Right hindlimb (tissue), 1 donor: Measurements from ENCODE around the gene AFF3.
"Not testable (repeated sequence)": the region's sequence is repeated elsewhere in the genome, so short reads cannot be mapped to it uniquely, and the experiment has no call there.

Source experiments
- DNase-seq: peaks from one replicate; pipeline ENCODE4 v3.0.0-alpha.2; 2018

AFF3 gene

DNA sequence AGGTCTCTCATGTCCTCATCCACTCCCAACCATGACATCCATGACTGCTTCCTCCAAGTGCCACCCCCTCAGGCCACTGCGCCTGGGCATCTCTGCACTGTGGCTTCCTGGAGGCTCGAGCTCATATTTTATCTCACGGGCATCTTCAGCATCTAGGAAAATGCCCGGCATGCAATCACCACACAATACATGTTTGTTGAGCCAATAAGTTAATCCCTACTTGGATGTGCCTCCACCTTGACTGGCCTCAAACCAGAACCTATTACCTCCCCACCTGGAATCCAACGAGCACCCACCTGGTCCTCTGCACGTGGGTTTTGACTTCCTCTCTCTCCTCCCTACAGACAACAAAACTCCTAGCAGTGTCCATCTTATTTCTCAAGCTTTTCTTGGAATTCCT lies 453.7 kb downstream of the AFF3 start:
- no peak for DNase-seq

DNA sequence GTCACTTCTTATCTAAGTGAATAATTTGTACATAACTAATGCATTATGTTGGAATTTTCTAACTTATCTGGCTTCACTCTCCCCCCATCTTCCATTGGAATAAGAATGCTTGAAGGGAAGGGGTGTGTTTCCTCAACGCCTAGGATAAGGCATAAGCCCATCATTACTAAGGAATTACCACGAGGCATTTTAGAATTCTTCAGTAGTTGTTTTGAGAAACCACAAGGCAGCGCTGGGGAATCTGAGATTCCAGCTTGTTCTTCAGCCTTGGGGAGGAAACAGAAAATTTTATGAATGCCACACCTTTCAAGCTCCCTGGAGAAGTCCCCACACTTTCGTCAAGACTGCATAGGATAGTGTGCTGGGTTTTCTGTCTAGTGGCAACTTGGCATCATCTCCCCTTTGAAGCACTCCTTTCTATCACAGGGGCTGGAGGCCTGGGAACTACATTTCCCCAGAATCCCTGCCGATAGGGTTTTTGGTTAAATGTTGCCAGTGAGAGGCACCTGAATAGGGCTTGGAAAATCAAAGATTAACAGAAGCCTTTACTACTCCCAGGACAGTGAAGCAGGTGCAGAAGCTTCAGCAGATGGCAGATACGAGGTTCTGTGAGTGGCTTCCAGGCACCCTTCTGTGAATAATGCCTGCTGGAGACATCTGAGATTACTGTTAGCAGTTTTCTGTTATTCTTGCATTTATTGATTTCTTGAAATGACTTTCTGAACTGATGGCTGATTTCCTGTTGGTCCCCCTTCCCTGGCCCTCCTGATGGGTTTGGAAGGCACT lies 459.9 kb downstream of the AFF3 start:
- no peak for DNase-seq

DNA sequence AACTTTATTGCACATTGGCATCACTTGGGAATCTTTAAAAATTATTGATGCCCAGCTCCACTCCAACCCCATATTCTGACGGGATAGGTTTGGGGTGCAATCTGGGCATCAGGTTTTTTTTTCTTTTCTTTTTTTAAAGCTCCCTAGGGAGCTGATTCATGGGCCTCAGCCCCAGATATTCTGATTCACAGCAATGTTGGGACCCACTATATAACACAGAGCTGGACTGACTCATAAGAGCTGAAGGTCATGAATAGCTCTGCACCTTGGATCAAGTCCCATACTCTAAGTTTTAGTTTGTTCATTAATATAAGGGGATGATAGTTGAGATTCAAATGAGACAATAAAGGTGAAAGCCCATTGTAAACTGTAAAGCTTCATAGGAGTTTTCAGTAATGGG lies 461.4 kb downstream of the AFF3 start:
- no peak for DNase-seq

DNA sequence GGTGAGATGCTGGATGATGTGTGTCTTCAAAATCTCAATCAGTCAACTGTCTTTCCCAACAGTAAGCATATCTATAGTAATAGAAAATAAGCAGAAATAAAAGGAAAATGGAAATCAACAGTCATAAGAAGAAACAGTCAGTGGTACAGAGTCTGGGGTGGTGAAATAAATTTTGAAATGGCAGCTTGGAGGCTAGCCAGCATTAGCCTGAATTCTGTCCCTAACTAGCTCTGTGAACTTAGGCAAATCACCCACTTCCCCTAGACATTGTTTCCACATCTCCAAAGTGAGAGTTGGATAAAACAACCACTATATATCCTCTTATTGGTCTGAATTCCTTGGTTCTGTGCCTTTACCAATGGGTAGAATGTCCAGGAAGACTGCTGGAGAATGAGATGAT lies 462.9 kb downstream of the AFF3 start:
- DNase-seq: no peak

DNA sequence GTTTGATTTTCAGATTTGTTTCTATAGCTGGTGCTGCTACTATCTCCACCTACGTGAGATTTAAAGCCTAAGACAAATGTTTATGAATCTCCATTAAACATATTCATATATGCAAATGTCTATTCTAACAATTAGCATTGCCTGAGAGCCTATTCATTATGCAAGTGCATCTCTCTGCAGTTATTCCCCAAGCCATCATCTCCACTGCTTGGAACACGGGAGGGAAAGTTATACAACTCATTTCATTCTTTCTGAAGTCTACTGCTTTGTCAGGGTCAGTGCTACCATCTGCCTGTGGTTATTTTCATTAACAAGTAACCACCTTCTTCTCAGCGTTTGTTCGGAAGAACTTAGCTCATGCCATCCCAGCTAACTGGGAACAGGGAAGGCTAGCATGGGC lies 463.8 kb downstream of the AFF3 start:
- no peak for DNase-seq

DNA sequence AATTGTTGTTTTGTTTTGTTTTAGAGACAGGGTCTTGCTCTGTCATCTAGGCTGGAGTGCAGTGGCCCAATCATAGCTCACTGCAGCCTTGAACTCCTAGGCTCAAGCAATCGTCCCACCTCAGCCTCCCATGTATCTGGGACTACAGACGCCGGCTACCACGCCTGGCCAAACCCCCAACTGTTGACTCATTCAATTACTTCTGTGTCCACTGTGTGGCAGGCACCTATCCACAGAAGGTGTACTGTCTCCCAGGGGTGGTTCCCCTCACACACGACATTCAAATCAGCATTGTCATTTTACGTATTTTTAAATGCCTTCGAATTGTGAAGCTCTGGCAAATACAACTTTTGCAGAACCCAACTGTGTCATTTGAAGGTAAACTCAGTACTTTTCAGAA lies 464.6 kb downstream of the AFF3 start:
- DNase-seq: no peak

DNA sequence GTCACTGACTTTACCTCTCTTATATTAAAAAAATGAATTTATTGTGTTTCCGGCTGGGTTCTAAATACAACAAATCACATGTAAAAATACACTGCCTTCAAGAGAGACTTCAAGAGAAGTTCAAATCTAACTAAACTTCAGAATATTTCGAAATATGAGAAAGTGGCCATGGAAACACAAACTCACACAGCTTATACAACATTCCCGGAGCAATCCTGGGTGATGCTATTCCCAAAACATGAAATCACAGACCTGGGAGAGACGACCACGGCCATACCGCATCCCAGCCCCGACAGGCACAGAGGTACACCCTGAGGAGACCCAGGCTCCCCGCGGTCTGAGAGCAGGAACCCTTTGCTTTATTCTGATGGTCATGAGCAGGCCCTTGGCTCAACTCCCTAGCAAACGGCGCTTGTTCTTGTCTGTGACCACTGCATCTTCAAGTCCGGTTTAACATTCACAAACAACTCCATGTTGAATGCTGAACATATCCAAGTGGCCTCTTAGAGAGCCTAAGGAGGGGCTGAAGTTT lies 467.2 kb downstream of the AFF3 start:
- no peak for DNase-seq

DNA sequence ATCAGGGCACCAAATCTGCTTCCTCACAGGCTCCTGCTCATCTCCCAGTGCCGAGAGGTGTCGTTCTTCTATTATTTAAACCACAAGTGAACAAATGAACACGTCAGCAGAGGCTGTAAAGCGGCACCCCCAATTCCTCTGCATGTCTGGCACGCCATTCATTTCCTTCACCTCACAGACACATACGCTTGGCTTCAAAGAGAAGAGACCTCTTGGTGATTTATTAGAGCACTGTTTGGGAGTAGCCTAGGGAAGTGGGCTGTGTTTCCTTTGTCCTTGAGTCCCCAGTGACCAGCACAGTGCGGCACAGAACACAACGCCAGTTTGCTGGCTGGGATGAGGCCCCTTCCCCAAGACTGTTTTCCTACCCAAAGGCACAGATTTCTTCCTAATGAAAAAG lies 468.3 kb downstream of the AFF3 start:
- no peak for DNase-seq

DNA sequence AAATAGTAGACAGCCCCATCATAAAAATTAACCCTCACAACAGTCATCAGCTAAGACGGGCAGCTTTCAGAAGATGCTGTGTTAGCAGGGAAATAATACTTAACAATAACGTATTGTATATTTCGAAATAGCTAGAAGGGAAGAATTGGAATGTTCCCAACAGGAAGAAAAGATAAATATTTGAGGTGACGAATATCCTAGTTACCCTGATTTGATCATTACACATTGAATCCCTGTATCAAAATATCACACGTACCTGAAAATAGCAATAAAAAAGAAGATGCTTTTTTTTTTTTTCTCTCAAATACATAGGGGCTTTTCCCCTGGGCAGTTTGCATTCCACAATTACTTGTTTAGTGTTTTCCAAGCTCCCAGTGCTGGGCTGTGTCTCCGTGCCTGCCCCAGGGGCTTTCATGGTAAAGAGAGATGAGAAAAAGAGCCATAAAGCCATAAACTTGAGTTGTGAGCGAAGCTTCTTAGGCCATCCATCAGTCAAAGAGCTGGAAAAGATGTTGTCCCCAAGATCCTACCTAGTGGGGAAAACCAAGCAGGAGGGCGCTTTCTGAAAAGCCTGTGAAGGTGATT lies 469.5 kb downstream of the AFF3 start:
- no peak for DNase-seq

DNA sequence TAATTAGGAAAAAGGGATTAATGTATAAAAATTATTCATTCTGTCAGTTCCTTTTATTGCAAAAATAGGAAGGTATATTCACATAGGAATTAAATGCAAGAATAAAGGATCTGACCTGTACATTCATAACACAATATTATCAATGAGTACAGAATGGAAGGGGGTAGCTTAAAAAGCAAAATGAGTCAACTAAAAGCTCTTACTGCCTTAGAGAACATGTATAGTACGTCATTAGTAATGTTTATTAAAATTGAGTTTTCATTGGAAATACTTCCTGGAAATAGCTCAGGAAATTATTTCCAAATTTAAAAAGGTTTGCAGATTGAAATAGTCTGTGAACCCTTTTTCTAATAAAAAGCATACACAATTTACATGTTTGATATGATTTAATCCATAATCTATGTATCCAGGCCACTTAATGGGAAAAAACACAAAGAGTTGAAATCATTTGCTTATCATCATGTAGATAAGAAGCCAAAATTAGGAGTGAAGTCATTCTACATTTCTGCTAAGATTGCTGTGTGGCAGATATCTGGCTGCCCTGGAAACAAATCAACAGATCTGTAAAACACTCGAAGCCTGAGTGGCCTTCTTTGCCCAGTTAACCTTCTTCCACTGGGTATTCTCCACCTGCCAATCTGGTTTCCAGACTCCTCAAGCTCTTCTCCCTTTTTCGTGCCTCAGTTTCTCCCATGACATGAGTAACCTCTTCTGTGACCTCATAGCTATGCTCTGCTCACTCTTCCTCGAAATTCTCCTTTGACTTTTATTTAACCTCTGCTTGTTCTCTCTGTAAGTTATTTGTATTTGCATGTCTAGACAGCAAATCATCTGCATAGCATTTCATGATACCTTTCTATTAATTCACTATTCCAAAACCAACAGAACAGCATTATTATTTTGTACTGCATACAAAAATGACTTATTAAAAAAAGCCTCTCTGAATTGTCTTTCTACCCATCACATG lies 471.3 kb downstream of the AFF3 start:
- no peak for DNase-seq

DNA sequence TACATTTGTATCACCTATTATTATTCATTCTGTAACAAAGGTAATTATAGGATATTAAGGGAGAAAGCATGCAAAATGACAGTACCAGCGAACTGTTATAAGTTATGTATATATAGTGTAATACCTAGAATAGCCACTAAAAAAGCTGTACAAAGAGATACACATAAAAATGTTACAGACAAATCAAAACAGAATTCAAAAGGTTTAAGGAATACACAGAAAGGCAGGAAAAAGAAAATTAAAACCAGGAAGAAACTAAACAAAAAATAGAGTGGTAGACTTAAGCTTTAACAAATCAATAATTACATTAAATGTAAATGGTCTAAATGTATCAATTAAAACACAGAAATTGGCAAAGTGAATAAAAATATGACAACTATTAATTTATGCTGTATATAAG lies 476.1 kb downstream of the AFF3 start:
- no peak for DNase-seq

DNA sequence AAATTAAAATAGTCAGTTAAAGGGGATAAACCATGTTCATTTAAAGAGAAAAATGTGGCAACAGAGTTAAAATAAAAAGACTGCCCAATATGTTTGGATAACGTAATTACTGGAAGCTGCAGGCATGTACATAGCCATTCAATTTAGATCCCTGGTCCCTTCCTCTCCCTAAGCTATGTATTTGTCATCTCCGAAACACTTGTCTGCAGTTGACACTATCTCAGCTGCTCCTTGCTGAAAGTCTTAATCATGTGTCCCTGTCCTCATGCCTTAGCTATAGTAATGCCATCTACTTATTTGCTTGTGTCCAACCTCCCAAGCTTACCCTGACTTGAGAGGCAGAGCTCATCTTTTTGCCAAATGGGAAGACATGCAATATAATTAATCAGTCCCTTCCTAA lies 478.7 kb downstream of the AFF3 start:
- no peak for DNase-seq

DNA sequence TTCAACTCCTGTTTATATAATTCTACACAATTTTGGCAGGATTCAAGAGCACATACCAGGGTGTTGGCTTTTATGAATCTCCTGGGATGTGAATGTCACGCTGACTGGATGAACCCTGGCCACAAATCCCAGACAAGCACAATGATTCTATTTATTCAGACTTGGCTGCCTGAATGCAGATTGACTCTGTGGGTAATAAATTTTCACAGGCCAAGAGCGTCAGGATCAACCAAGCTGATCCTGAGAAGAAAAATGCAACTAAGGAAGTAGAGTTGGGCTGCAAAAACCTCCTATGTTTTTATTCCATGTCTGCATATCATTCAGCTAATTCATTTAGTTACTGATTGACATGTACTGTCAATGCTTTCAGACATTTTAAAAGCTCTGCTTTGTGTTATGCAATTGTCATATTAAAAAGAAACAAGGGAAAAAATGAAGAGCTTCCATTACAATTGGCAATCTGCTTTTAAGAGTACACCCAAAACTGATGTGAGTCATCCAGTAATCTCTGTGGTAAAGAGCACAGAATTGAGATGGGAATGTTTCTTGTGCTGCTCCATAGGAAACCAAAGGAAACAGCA lies 479.5 kb downstream of the AFF3 start:
- peak; percentile 90 for DNase-seq

DNA sequence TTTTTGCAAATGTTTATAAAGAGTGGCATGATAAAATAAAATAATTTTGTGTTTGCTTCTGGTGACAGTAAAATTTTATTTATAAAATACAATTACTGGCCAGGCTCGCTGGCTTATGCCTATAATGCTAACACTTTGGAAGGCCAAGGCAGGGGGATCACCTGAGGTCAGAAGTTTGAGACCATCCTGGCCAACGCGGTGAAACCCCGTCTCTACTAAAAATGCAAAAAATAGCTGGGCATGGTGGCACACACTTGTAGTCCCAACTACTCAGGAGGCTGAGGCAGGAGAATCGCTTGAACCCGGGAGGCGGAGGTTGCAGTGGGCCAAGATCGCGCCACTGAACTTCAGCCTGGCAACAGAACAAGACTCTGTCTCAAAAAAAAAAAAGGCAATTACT lies 480.6 kb downstream of the AFF3 start:
- not testable (repeated sequence) for DNase-seq

DNA sequence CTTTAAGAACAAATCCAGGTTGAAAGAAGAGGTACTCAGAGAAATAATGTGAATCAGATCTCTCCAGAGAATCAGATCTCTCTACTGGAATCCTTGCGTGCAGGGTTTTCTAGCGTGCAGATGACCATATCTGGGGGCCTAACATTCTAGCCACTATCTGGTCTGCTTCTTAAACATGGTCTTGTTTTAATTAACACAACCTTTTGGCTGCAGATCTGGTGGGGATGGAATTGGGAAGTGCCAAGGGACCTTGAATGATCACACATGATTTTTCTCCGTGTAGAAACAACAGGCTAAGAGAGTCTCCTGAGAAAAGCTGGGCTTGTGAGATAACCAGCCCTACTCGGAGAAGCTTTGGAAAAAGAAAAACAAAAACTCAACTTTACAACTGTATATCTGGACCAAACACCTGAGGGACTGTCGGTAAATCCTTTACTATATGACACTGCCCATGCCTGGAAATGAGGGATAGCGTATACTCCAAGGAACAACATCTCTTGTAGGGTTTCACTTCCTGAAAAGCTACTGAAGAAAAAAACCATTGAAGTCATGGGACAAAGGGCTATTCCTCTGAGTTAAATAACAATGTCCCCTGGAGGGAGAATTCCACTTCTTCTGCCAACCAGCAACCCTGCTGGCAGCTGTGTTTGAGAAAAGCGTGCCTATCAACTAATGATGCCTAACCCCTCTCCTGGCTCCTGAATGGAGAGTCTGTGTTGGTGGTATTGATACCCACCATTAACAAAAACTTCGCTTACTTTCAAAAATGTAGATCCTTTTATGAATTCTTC lies 481.6 kb downstream of the AFF3 start:
- no peak for DNase-seq

DNA sequence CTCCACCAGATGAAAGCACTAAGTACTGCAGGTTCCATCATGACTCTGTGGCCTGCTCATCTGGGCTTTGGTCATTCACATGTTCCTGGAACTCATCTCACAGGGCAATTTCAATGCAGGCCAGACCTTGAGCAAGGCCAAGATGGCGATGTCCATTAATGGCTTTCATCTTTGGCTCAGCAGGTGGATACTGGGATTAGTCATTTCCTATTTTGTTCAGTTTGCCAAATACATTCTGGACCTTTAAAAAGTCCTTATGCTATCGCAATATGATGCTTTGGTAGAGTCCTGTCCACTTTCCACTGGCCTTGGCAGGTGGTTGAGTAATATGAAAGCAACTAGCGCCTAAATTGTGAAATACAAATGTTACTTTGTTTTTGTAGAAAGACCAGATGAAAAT lies 482.5 kb downstream of the AFF3 start:
- no peak for DNase-seq

DNA sequence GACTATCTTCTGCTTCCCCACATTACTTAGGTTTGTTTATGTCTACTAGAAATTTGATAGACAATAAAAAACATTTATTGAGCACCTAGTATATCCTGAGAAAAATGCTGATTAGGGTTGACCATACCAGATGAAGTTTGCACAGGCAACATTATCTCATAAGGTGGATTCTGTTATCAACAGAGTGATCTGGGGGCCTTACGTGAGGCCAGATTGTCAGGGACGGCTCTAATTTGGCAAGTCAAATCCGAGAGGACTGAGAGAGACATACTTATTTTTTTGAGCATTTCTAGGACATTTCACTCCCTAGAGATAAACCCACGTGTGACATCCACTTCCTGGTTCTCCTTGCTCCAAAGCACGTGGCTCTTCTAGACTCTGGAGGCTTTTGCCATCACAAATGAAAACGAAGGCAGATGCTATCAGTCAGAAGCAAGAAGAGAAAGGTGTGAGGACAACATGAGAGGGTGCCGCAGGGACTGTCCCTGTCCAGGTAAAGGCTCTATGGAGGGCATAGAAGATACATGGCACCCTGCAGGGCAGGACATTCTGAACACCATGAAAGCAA lies 484.6 kb downstream of the AFF3 start:
- no peak for DNase-seq

DNA sequence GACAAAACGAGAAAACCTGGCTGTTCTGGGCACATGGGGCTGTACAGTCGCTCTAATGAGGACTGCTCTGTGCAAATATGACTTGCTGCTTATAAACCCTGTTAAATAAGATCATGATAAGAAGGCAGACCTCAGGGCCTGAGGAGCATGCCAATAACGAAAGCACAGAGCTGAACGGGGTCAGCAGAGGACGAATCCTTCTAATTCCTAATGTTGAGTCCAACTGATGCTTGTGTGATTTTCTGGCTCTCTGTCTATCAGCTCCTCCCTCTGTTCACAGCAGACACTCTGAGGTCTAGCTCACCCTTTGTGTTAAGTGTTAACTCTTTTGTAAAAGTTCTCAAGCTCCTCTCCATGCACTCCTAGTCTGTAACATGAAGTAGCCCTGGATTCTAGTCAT lies 485.4 kb downstream of the AFF3 start:
- DNase-seq: no peak

DNA sequence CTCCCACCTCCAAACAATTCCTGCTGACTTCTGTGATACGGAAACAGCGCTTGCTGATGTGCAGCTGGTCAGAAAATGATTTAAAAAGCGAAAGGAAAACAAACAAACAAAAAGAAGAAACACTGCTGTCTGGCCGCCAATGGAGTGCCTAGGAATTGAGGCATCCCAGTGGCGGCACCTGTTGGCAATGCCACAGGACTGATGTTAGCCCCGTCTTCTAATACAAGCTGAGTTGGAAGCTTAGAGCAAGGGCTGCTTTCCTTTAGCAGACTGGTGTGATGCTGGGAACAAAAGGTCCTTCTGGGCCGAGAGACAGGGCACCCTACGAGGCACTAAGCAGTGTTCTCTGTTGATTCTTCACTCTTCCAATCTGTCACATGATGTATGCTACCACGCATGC lies 489.0 kb downstream of the AFF3 start:
- no peak for DNase-seq

DNA sequence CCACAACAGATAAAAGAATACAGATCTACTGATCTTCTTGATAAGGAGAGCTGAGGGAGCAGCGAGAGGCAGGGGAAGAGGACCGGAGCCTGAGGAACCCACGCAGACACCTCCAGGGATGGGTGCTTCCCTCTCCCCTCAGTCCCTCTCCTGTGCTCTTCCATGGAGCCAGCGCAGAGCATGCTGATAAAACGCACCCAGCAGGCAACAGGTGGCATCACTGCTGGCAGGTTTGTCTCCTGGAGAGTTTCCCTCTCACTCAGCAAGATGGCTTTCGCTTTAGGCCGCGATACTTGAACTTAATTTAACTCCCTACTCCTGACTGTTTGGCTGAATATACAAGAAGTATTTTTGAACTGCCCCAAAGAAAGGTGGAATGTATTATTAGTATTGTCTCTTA lies 489.5 kb downstream of the AFF3 start:
- DNase-seq: no peak

DNA sequence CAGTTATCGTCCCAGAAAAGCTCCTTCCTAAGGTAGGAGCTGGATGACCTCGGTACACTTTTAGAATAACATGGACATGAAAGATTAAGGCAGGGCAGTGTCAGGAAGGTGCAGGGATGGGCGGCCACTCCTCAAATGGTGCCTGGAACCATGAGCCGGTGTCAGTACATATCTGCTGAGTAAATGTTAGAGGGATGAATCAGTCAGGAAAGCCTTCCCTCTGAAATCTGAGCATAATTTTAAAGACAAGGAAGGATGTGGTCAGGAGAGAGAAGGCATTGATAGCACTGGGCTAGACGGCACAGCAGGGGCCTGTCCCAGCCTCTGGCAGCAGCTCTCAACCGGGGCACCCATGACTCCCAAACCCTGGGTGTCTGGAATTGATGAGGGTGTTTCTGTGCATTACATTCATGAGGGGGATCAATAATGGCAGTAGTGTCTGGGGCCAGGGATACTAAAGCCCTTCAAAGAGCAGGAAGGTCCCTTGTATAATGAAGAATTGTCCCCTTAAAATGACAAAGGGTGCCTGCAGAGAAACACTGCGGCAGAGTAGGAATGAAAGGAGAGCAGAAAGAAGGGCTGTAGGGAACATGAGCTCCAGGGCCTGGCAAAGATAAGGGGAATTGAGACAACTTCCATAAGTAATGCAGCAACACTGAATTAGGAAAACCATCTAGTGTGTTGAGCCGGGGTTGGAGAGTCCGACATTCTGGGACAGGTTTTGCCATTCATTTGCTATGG lies 490.3 kb downstream of the AFF3 start:
- DNase-seq: no peak
